Psoas muscle (tissue), 8 donors: ENCODE measurements around the gene CNOT6L. TPM values are rescaled to one million over a fixed set of nuclear protein-coding genes. Genes with fewer than 3 reads are reported as not detected.
A peak's percentile ranks its signal among the peaks of the same experiment; 100 is the strongest.

Experiments
- ATAC-seq, 4 donors: fragments of 200-7000 bp; cut with Tn5 transposase; one replicate each; pipeline ENCODE4 v1.9.1; 2020; ENCODE audit warnings: moderate library complexity in 3 of 4, mild to moderate bottlenecking in 2 of 4
- DNase-seq, 2 donors: peaks; one replicate each; pipeline ENCODE4 v3.0.0-alpha.2; 2020
- H3K27ac ChIP-seq: fragments of 200-600 bp; one replicate; pipeline ENCODE4 v1.8.0; 2022
- H3K27me3 ChIP-seq, 3 donors: fragments of 200-600 bp in 1 of 3; one replicate each; pipeline versions ENCODE4 v1.6.1 to v1.8.0; 2013 to 2022; ENCODE audit warnings: low read length in 2 of 3, mild to moderate bottlenecking in 2 of 3, moderate library complexity in 1 of 3; ENCODE audit not compliant: insufficient read depth in 3 of 3
- H3K36me3 ChIP-seq, 2 donors: fragments of 200-600 bp in 1 of 2; one replicate each; pipeline versions ENCODE4 v1.6.1 to v1.8.0; 2013 to 2022; ENCODE audit warnings: low read depth in 1 of 2, mild to moderate bottlenecking in 1 of 2, moderate library complexity in 1 of 2; ENCODE audit not compliant: insufficient read depth in 1 of 2
- H3K4me1 ChIP-seq: fragments of 200-600 bp; one replicate; pipeline ENCODE4 v1.8.0; 2022
- H3K4me3 ChIP-seq: fragments of 200-600 bp; one replicate; pipeline ENCODE4 v1.8.0; 2022; ENCODE audit warnings: mild to moderate bottlenecking
- H3K9me3 ChIP-seq: fragments of 200-600 bp; one replicate; pipeline ENCODE4 v1.8.0; 2022
- WGBS, 3 donors: extraction: QIAGEN DNeasy Blood & Tissue Kit; methylation state at CpG; one replicate each; pipeline versions ENCODE4 v1.1.6 to v1.1.7; 2013; 5-methylcytosine and 5-hydroxymethylcytosine counted together
- intact Hi-C, 2 donors: fragments of 100-400 bp; cut with DNase I; formaldehyde crosslinking; loops; one replicate each; pipeline versions ENCODE4 v1.11.0 to v1.14.2; 2022
- polyA plus RNA-seq, 3 donors: library from polyadenylated mRNA; stranded (reverse); fragments of 200-250 nt; gene quantifications; one replicate each; pipeline ENCODE4 v1.2.3, GENCODE V29; 2013
- total RNA-seq, 4 donors: library from RNA; stranded (reverse); fragmentation: NEBNext Ultra II Directional in 2 of 4; extraction: Animal tissue kit (Norgen Biotek cat#: 25700) in 2 of 4; gene quantifications; one replicate each; pipeline versions ENCODE4 v1.2.1 to v1.2.4, GENCODE V29; 2021 to 2023
- TF ChIP-seq, protein P1 (sequence below): fragments of 200-600 bp; IDR thresholded peaks from one replicate; pipeline ENCODE4 v1.8.0; 2022; ENCODE audit warnings: antibody characterized with exemption
- donor health status: healthy with polysubstance abuse.
- donor health status: DM: no; HTN: no; CAD: no; lungs with moderate emphysema.
- donor health status: Bipolar disorder and iron deficiency.
- donor health status: healthy.
- donor health status: DM: yes; HTN: yes; CAD: no.
- donor health status: DM: no; HTN: no; CAD: no.
- donor health status: DM: no; HTN: no; CAD: no.
- donor health status: DM: yes; HTN: yes; CAD: no.

CNOT6L gene
- total and polyA plus RNA-seq, 7 donors: 2.6 to 23.3 (median 18.0) TPM

DNA sequence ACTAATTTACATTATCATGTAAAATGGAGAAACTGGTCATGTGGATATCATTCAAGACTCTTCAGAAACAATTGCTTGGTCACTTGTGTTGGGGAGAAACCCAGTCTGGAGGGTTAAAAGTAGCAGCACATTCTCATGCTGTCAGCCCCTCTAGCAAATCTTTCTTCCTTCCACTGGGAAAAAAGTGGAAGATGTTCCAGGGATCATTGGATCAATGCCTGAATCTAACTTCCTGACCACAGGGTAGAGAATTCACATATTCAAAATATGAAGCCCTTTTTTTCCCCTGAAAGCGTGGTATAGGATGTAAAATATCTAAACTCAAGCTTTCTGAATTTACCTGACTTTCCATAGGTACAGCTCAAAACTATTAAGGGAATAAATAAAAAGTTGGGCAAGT is 115.5 kb downstream of the CNOT6L start:
- Histone ChIP-seq H3K36me3 (no peaks in the 10 kb centered on the region), H3K4me1 (no peaks in the 10 kb centered on the region), H3K4me3 (no peak overlapping the region), H3K27me3 (no peaks in the 10 kb centered on the region), H3K27ac (no peak overlapping the region), H3K9me3 (no peaks in the 10 kb centered on the region)
- TF ChIP-seq, protein P1, sequence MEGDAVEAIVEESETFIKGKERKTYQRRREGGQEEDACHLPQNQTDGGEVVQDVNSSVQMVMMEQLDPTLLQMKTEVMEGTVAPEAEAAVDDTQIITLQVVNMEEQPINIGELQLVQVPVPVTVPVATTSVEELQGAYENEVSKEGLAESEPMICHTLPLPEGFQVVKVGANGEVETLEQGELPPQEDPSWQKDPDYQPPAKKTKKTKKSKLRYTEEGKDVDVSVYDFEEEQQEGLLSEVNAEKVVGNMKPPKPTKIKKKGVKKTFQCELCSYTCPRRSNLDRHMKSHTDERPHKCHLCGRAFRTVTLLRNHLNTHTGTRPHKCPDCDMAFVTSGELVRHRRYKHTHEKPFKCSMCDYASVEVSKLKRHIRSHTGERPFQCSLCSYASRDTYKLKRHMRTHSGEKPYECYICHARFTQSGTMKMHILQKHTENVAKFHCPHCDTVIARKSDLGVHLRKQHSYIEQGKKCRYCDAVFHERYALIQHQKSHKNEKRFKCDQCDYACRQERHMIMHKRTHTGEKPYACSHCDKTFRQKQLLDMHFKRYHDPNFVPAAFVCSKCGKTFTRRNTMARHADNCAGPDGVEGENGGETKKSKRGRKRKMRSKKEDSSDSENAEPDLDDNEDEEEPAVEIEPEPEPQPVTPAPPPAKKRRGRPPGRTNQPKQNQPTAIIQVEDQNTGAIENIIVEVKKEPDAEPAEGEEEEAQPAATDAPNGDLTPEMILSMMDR: no peak
- 65 to 81% (median 70%) methylated on average over 1 of the region's 1 CpG for WGBS, 3 donors
- DNase-seq (no peak), ATAC-seq (no peak)
- intact Hi-C loops: no loop called here

DNA sequence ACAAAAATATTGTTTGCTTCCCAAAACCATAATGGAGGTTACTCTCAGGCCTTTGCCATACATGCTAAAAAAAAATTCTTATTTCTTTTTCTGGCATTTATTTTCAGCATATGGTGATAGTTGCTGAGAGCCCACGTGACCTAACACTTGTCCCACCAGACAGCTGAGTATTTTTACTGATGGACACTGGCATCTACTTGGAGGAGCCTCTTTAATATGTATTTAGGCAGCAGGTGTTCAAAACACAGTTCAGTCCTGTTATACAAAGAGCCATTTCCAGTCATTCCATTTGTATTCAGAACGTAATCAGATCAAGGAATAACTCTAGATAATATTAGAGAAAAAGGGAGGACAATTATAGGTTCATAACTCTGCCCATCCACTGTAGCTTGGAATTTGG is 118.0 kb downstream of the CNOT6L start:
- H3K27ac ChIP-seq: no peak overlapping the region
- H3K4me1 ChIP-seq: peaks cover 11% of the 10 kb centered on the region
- TF ChIP-seq, protein P1: no peak
- DNase-seq (no peak), ATAC-seq (no peak)
- no peaks in the 10 kb centered on the region for H3K27me3 ChIP-seq
- WGBS, 3 donors: 35 to 54% (median 46%) methylated on average over 2 of the region's 2 CpGs
- intact Hi-C loops: no loop called here
- no peaks in the 10 kb centered on the region for H3K9me3 ChIP-seq
- H3K4me3 ChIP-seq: no peak overlapping the region
- no peaks in the 10 kb centered on the region for H3K36me3 ChIP-seq

GRCh38 chr4:77699731-77700210 is 119.4 kb downstream of the CNOT6L start:
- no peak for DNase-seq
- intact Hi-C loops: loop anchor here in 1 of 2 donors (10.0 kb wide), 1 partner anchor 315 kb away; no protein-coding TSS in a partner anchor

GRCh38 chr4:77697860-77698590 is 121.1 kb downstream of the CNOT6L start:
- TF ChIP-seq, protein P1: peak; percentile 29
- DNase-seq (peak in 1 of 2 donors; percentile 51), ATAC-seq (peak; percentile 56 to 93 (median 76))
- intact Hi-C loops: loop anchor here in 1 of 2 donors (10.0 kb wide), 1 partner anchor 313 kb away; no protein-coding TSS in a partner anchor
- Histone ChIP-seq H3K9me3 (no peaks in the 10 kb centered on the region), H3K36me3 (no peaks in the 10 kb centered on the region), H3K27ac (peak overlapping the region; percentile 63), H3K4me3 (peak overlapping the region; percentile 28), H3K4me1 (peaks cover 11% of the 10 kb centered on the region), H3K27me3 (no peaks in the 10 kb centered on the region)
- WGBS, 3 donors: 20 to 26% (median 24%) methylated on average over 10 of the region's 10 CpGs

More at GRCh38 chr4:77699731-77700210, 119.4 kb downstream of the CNOT6L start:
- ATAC-seq: peak; percentile 49 to 74 (median 60)
- 33 to 51% (median 35%) methylated on average over 3 of the region's 3 CpGs for WGBS, 3 donors
- peaks cover 11% of the 10 kb centered on the region for H3K4me1 ChIP-seq
- H3K4me3 ChIP-seq: no peak overlapping the region
- no peaks in the 10 kb centered on the region for H3K9me3 ChIP-seq
- H3K27me3 ChIP-seq: no peaks in the 10 kb centered on the region
- H3K36me3 ChIP-seq: no peaks in the 10 kb centered on the region
- TF ChIP-seq, protein P1: no peak
- H3K27ac ChIP-seq: peak overlapping the region; percentile 32
